Choroid plexus epithelial cell (primary cell): ENCODE data around the gene GBP2.
A peak's percentile ranks its signal among the peaks of the same experiment; 100 is the strongest.

Experiments
- DNase-seq: peaks from one replicate; pipeline ENCODE4 v3.0.0-alpha.2; 2010; ENCODE audit warnings: low read depth
- H3K4me3 ChIP-seq: 2 replicates; pipeline ENCODE4 v1.5.1; 2011; ENCODE audit warnings: low read depth, mild to moderate bottlenecking, control low read depth, low read length, moderate library complexity
- CTCF ChIP-seq: conservative IDR thresholded peaks from 2 replicates; pipeline ENCODE4 v1.5.1; 2011; ENCODE audit warnings: low read depth, mild to moderate bottlenecking, control low read depth, inconsistent platforms, low read length, moderate library complexity

Gene GBP2

GRCh38 chr1:89100412-89100811, 25.5 kb downstream of the GBP2 start:
- TF ChIP-seq CTCF = no peak
- DNase-seq = no peak
- H3K4me3 ChIP-seq = no peak overlapping the region

GRCh38 chr1:89098857-89099256, 27.1 kb downstream of the GBP2 start:
- DNase-seq = no peak
- no peak for TF ChIP-seq CTCF
- H3K4me3 ChIP-seq = no peak overlapping the region

- H3K4me3 ChIP-seq = no peak overlapping the region
- DNase-seq = no peak
- no peak for TF ChIP-seq CTCF
These were observed 30.2 kb downstream of the GBP2 start for GRCh38 chr1:89095737-89096136.

GRCh38 chr1:89089962-89090361, 36.0 kb downstream of the GBP2 start:
- no peak for TF ChIP-seq CTCF
- DNase-seq = no peak
- H3K4me3 ChIP-seq = no peak overlapping the region

GRCh38 chr1:89088572-89088971, 37.3 kb downstream of the GBP2 start:
- no peak for TF ChIP-seq CTCF
- DNase-seq = no peak
- H3K4me3 ChIP-seq = no peak overlapping the region

- TF ChIP-seq CTCF = no peak
- no peak overlapping the region for H3K4me3 ChIP-seq
- DNase-seq = no peak
These were observed 38.7 kb downstream of the GBP2 start for GRCh38 chr1:89087241-89087640.

GRCh38 chr1:89085781-89086180, 40.1 kb downstream of the GBP2 start:
- no peak overlapping the region for H3K4me3 ChIP-seq
- TF ChIP-seq CTCF = peak; percentile 75
- DNase-seq = peak; percentile 75
